Ectodermal cell (in vitro differentiated cells): ENCODE measurements around the gene STXBP5. TPM values are rescaled to one million over a fixed set of nuclear protein-coding genes. Genes with fewer than 3 reads are reported as not detected.

Experiments used
- H3K27ac ChIP-seq: 2 replicates; pipeline ENCODE4 v1.7.0; 2013; ENCODE audit warnings: mild to moderate bottlenecking, low read depth, low read length; ENCODE audit not compliant: insufficient read depth, poor library complexity, severe bottlenecking
- H3K27me3 ChIP-seq: 2 replicates; pipeline ENCODE4 v1.7.0; 2013; ENCODE audit warnings: mild to moderate bottlenecking, low read length; ENCODE audit not compliant: insufficient read depth, control insufficient read depth, poor library complexity, severe bottlenecking
- H3K36me3 ChIP-seq: one replicate; pipeline ENCODE4 v1.7.0; 2013; ENCODE audit warnings: low read length; ENCODE audit not compliant: control insufficient read depth, insufficient read depth
- H3K4me1 ChIP-seq: one replicate; pipeline ENCODE4 v1.7.0; 2013; ENCODE audit warnings: low read length; ENCODE audit not compliant: control insufficient read depth, insufficient read depth
- H3K4me3 ChIP-seq: 2 replicates; pipeline ENCODE4 v1.7.0; 2013; ENCODE audit warnings: low read depth, low read length, control low read depth; ENCODE audit not compliant: insufficient read depth
- H3K9me3 ChIP-seq: 2 replicates; pipeline ENCODE4 v1.7.0; 2013; ENCODE audit warnings: mild to moderate bottlenecking, low read length, moderate library complexity; ENCODE audit not compliant: control insufficient read depth
- WGBS, 2 experiments: methylation state at CpG; one replicate each; pipeline ENCODE4 v1.1.7; 2013; ENCODE audit warnings: missing lambda C conversion rate in 2 of 2; 5-methylcytosine and 5-hydroxymethylcytosine counted together
- polyA plus RNA-seq, 4 experiments: library from polyadenylated mRNA; stranded (reverse); fragments of 50-300 nt; gene quantifications; one replicate each; pipeline ENCODE4 v1.2.3, GENCODE V29; 2013

STXBP5 gene
- polyA plus RNA-seq (2013, experiment 1 of 4): 6.9 TPM
- 6.0 TPM for polyA plus RNA-seq (2013, experiment 2 of 4)
- polyA plus RNA-seq (2013, experiment 3 of 4): 4.8 TPM
- 6.0 TPM for polyA plus RNA-seq (2013, experiment 4 of 4)

GRCh38 chr6:147204060-147204785 lies at the start of gene STXBP5:
TSS of gene STXBP5 (plus strand) at chr6:147204417. CDS start at chr6:147204533, 116 bp downstream.
- Histone ChIP-seq H3K36me3 (no peaks in the 10 kb centered on the region), H3K9me3 (no peaks in the 10 kb centered on the region), H3K4me3 (peak within 1 kb of the TSS; percentile 59), H3K27me3 (no peaks in the 10 kb centered on the region), H3K27ac (peak within 1 kb of the TSS; percentile 3), H3K4me1 (peaks cover 8% of the 10 kb centered on the region)
- whole genome bisulfite sequencing, 2 experiments: 0 to 1% methylated on average over 83 to 85 of the region's 85 CpGs

- Histone ChIP-seq H3K4me1 (no peaks in the 10 kb centered on the region), H3K27me3 (no peaks in the 10 kb centered on the region), H3K36me3 (no peaks in the 10 kb centered on the region), H3K4me3 (no peak overlapping the region), H3K27ac (no peak overlapping the region), H3K9me3 (no peaks in the 10 kb centered on the region)
- WGBS, 2 experiments: 89% methylated on average over 1 of the region's 1 CpG
These were observed 49.8 kb upstream of the STXBP5 start for GRCh38 chr6:147154454-147154853.

GRCh38 chr6:147156218-147156617 lies 48.0 kb upstream of the STXBP5 start:
- no peaks in the 10 kb centered on the region for H3K9me3 ChIP-seq
- no peaks in the 10 kb centered on the region for H3K36me3 ChIP-seq
- no peaks in the 10 kb centered on the region for H3K27me3 ChIP-seq
- H3K27ac ChIP-seq: no peak overlapping the region
- H3K4me1 ChIP-seq: no peaks in the 10 kb centered on the region
- H3K4me3 ChIP-seq: no peak overlapping the region

GRCh38 chr6:147156799-147157382 lies 47.3 kb upstream of the STXBP5 start:
- H3K27me3 ChIP-seq: no peaks in the 10 kb centered on the region
- H3K27ac ChIP-seq: no peak overlapping the region
- H3K36me3 ChIP-seq: no peaks in the 10 kb centered on the region
- no peaks in the 10 kb centered on the region for H3K4me1 ChIP-seq
- no peaks in the 10 kb centered on the region for H3K9me3 ChIP-seq
- 93 to 95% methylated on average over 4 of the region's 4 CpGs for WGBS, 2 experiments
- no peak overlapping the region for H3K4me3 ChIP-seq

- WGBS, 2 experiments: no CpG with 5 or more reads among the region's 2 CpGs
- Histone ChIP-seq H3K27me3 (no peaks in the 10 kb centered on the region), H3K4me3 (no peak overlapping the region), H3K36me3 (no peaks in the 10 kb centered on the region), H3K4me1 (no peaks in the 10 kb centered on the region), H3K27ac (no peak overlapping the region), H3K9me3 (no peaks in the 10 kb centered on the region)
These were observed 46.3 kb upstream of the STXBP5 start for GRCh38 chr6:147157930-147158329.

GRCh38 chr6:147158881-147159280 lies 45.3 kb upstream of the STXBP5 start:
- Histone ChIP-seq H3K27ac (no peak overlapping the region), H3K27me3 (no peaks in the 10 kb centered on the region), H3K4me1 (no peaks in the 10 kb centered on the region), H3K9me3 (no peaks in the 10 kb centered on the region), H3K36me3 (no peaks in the 10 kb centered on the region), H3K4me3 (no peak overlapping the region)
- WGBS, 2 experiments: 83 to 88% methylated on average over 1 of the region's 2 CpGs

GRCh38 chr6:147159536-147160374 lies 44.5 kb upstream of the STXBP5 start:
- H3K4me3 ChIP-seq: no peak overlapping the region
- no peaks in the 10 kb centered on the region for H3K4me1 ChIP-seq
- H3K36me3 ChIP-seq: no peaks in the 10 kb centered on the region
- no peaks in the 10 kb centered on the region for H3K27me3 ChIP-seq
- 92 to 95% methylated on average over 2 of the region's 2 CpGs for WGBS, 2 experiments
- no peak overlapping the region for H3K27ac ChIP-seq
- no peaks in the 10 kb centered on the region for H3K9me3 ChIP-seq

- Histone ChIP-seq H3K4me3 (no peak overlapping the region), H3K9me3 (no peaks in the 10 kb centered on the region), H3K27me3 (no peaks in the 10 kb centered on the region), H3K36me3 (no peaks in the 10 kb centered on the region), H3K27ac (no peak overlapping the region), H3K4me1 (no peaks in the 10 kb centered on the region)
- WGBS, 2 experiments: 92% methylated on average over 1 of the region's 1 CpG; no CpG with 5 or more reads in 1 of the 2 experiments
These were observed 43.6 kb upstream of the STXBP5 start for GRCh38 chr6:147160593-147160992.

- no peaks in the 10 kb centered on the region for H3K4me1 ChIP-seq
- H3K36me3 ChIP-seq: no peaks in the 10 kb centered on the region
- H3K4me3 ChIP-seq: no peak overlapping the region
- H3K27ac ChIP-seq: no peak overlapping the region
- WGBS, 2 experiments: 91 to 98% methylated on average over 3 of the region's 4 CpGs
- no peaks in the 10 kb centered on the region for H3K9me3 ChIP-seq
- no peaks in the 10 kb centered on the region for H3K27me3 ChIP-seq
These were observed 42.8 kb upstream of the STXBP5 start for GRCh38 chr6:147161253-147161973.
